ENCODE results near the gene UPF1.
A peak's percentile ranks its signal among the peaks of the same experiment; 100 is the strongest.
"Not testable (repeated sequence)": the region's sequence is repeated elsewhere in the genome, so short reads cannot be mapped to it uniquely, and the experiment has no call there.

Gene UPF1

GRCh38 chr19:18901491-18901890, 69.7 kb downstream of the UPF1 start:
- no peak for DNase-seq

GRCh38 chr19:18902519-18902918, 70.8 kb downstream of the UPF1 start:
- not testable (repeated sequence) for DNase-seq

GRCh38 chr19:18903156-18904037, 71.6 kb downstream of the UPF1 start:
- no peak for DNase-seq

GRCh38 chr19:18904334-18905057, 72.7 kb downstream of the UPF1 start:
- DNase-seq: no peak

- no peak for DNase-seq
Observed at GRCh38 chr19:18905058-18905456, 73.3 kb downstream of the UPF1 start.

- DNase-seq: no peak
Observed at GRCh38 chr19:18905513-18906236, 73.9 kb downstream of the UPF1 start.

GRCh38 chr19:18906605-18907519, 75.1 kb downstream of the UPF1 start:
- no peak for DNase-seq

GRCh38 chr19:18908917-18909619, 77.3 kb downstream of the UPF1 start:
- no peak for DNase-seq

- DNase-seq: no peak
Observed at GRCh38 chr19:18910010-18910409, 78.3 kb downstream of the UPF1 start.

GRCh38 chr19:18910801-18911436, 79.2 kb downstream of the UPF1 start:
- DNase-seq: no peak

GRCh38 chr19:18912933-18913332, 81.2 kb downstream of the UPF1 start:
- no peak for DNase-seq

GRCh38 chr19:18913466-18913865, 81.7 kb downstream of the UPF1 start:
- no peak for DNase-seq

GRCh38 chr19:18915639-18916038, 83.9 kb downstream of the UPF1 start:
- peak; percentile 39 for DNase-seq

GRCh38 chr19:18917593-18917992, 85.8 kb downstream of the UPF1 start:
- DNase-seq: not testable (repeated sequence)

All from suppressor macrophage treated with lipopolysaccharide for 4 hours (primary cell).